GM19328 (cell line): ENCODE data around the gene STX12.
A peak's percentile ranks its signal among the peaks of the same experiment; 100 is the strongest.

ENCODE experiments used
- ATAC-seq: cut with Tn5 transposase; IDR thresholded peaks from one replicate; pipeline ENCODE4 v1.9.1; 2021; ENCODE audit warnings: mild to moderate bottlenecking, moderate library complexity; ENCODE audit not compliant: unreplicated experiment

STX12 gene

GRCh38 chr1:27772932-27773825, at the start of gene STX12:
TSS of gene STX12 (plus strand) at chr1:27773219. CDS start at chr1:27773308, 89 bp downstream.
- peak; percentile 90 for ATAC-seq

- ATAC-seq = no peak
Observed at GRCh38 chr1:27724961-27725373, 48.1 kb upstream of the STX12 start.

- ATAC-seq = peak; percentile 92
Observed at GRCh38 chr1:27725374-27726172, 47.4 kb upstream of the STX12 start, which contains the start of gene FAM76A. TSS of gene FAM76A (plus strand) at chr1:27725961. CDS start at chr1:27726081, 120 bp downstream.

GRCh38 chr1:27726173-27727044, 46.6 kb upstream of the STX12 start:
- peak; percentile 27 for ATAC-seq

- no peak for ATAC-seq
Observed at GRCh38 chr1:27727126-27727525, 45.9 kb upstream of the STX12 start.

- no peak for ATAC-seq
Observed at GRCh38 chr1:27736252-27736651, 36.8 kb upstream of the STX12 start.

DNA sequence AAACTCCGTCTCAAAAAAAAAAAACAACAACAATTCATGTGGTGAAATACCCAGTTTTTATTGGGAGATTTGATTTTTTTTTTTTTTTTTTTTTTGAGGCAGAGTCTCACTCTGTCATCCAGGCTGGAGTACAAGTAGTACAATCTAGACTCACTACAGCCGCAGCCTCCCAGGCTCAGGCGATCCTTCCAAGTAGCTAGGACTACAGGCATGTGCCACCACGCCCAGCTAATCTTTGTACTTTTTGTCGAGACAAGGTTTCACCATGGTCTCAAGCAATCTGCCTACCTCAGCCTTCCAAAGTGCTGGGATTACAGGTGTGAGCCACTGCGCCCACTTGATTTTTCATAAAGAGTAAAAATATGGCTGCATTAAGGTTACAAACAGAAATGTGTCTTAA, 31.9 kb upstream of the STX12 start:
- ATAC-seq = no peak

DNA sequence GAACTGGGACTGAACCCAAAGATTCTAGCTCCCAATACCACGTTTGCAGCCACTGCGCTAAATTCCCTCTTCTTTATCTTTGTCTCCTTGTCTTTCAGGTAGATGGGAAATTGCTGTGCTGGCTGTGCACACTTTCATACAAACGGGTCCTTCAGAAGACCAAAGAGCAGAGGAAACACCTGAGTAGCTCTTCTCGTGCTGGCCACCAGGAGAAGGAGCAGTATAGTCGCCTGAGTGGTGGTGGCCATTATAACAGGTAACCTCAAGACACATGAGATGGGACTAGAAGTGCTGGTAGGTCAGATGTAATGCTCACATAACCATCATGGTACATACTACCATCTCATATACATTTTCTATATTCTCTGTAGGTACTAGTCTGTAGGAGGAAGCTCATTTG, 28.5 kb upstream of the STX12 start:
- ATAC-seq = no peak

DNA sequence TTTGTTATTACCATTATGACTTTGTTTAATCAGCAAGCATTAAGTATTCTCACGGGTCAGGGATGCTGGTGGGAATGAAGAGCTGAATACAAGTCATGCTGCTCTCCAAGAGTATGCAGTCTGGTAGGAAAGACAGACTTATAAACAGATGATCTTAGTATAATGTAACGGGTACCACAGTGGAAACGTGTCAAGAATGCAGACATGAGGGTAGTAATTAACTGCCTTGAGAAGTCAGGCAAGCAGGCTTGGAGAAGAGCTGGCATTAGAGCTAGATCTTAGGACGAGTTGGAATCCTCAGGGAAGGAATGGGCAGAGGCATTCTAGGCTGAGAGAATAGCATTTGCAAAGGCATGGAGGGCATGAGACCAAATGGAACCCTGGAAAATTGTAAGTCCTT, 27.6 kb upstream of the STX12 start:
- no peak for ATAC-seq

DNA sequence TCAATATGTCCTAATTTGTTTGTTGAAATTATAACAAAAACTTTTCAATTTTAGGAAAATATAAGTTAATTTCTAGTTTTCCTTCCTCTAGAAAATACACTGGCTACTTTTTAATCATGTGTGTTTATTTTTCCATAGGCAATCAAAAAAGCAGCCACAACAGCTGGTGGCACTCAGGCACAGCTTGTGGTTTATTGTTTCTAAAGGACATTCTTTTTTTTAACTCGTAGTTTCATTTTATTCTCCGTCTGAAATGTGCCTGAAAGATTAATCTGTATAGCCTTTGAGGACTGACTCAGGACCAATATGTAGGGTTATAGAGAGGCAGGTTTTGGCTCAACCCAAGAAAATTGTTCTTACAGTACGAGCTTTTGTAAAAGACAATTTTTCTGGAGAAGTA, 20.7 kb upstream of the STX12 start:
- no peak for ATAC-seq

DNA sequence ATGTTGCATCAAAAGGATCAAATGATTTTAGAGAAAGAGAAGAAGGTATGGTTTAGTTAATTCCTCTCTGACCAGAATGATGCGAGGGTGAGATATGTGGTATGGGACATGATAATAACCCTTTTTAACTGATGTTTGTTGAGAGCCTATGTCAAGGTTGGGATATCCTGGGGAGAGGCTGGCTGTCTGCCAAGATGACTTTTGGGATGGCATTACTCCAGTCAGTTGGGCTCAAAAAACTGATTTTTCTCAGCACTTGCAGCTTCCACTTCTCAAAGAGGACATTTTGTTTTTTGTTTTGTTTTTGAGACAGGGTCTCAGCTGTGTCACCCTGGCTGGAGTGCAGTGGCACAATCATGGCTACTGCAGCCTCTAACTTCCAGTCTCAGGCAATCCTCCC, 17.7 kb upstream of the STX12 start:
- no peak for ATAC-seq

GRCh38 chr1:27755865-27756264, 17.2 kb upstream of the STX12 start:
- no peak for ATAC-seq

DNA sequence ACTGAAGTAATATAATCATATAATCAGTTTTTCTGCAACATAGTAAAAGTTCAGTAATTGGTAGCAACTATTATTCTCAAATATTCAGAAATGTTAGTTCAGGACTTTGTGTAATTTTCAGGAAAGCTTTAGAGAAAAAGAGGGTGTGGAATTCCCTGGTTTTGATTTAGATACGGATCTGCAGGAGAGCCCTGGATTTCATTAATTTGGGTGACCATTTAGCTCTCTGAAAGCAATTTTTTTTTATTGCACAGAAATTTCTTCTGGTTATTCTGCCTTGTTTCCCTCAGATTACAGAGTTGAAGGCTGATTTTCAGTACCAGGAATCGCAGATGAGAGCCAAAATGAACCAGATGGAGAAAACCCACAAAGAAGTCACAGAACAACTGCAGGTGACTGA, 13.8 kb upstream of the STX12 start:
- ATAC-seq = no peak

- no peak for ATAC-seq
Observed at GRCh38 chr1:27760426-27760825, 12.6 kb upstream of the STX12 start.

- no peak for ATAC-seq
Observed at GRCh38 chr1:27762033-27762432, 11.0 kb upstream of the STX12 start.

DNA sequence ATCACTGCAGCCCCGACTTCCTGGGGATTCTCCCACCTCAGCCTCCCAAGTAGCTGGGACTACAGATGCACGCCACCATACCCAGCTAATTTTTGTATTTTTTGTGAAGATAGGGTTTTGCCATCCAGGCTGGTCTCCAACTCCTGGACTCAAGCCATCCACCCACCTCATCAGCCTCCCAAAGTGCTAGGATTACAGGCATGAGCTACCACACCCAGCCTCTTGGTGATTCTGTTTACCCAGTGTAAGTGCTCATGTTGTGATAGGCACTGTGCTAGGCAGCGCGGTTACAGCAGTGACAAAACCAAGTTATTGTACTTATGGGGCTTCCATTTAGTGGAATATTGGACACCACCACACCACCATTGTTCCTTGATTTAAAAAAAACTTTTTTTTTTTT, 9.7 kb upstream of the STX12 start:
- ATAC-seq = no peak

DNA sequence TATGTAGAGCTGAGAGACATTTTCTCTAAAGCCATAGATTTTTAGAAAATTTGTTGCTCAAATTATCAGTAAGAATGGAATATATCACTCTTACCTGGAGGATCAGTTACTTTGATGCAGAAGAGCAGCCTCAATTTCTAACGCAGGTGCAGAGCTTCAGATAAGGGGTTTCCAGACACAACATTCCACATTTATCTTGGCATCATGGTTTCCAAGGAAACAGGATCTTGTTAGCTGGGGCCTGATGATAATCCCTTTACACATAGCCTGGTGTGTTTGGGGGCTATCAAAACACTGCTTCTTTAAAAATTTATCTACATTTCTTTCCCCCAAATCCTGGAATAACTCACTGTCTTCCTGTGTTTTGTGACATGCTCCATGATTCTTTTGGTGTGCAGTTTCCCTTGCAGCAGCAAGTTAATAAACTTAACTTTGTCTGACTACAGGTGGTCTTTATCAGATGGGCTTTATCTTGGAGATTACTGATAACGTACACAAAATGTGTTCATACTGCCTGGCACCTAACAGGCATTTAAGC, 2.7 kb upstream of the STX12 start:
- no peak for ATAC-seq

DNA sequence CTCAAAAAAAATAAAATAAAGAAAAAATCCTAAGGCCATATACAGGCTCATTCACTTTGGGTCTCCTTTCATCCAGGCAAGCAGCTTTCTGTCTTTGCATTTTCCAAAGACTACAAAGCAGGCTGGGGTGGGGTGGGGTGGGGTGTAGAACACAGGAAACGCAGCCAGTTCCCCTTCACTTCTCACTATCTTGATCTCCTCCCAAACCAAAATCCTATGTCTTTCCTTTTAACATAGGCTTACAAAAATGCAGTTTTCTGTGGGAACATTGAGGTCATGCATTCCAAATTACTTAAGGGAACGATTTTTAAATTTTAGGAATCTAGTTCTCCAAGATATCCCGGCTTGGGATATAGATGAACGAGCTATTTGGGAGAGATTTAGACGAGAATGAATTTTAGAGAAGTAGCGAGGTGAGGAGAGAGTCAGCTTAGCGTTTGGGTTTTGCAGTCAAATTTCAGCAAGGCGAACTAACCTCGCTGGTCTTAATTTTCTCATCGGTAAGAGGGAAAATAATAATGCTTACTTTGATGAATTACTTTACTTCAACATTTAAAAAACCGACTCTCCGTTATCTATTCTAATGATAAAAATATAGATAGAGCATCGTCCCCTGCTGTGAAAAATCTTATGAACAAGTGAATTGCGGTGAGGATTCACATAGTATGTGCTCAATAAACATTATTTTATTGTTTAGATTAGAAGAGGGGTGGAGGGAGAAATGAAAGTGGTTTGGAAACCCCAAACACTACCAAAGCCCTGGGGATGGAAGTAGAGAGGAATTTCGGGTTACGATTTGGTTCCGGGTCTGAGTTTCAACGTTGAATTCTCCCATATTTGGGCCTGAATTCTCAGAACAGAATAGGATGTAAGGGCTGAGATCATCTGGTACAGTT, 735 bp upstream of the STX12 start:
- ATAC-seq = no peak

GRCh38 chr1:27773826-27774445, 917 bp downstream of the STX12 start:
- no peak for ATAC-seq
